SK-N-SH (cell line): ENCODE measurements around the gene FLYWCH1. TPM values are rescaled to one million over a fixed set of nuclear protein-coding genes. Genes with fewer than 3 reads are reported as not detected.

Experiments used
- CTCF ChIA-PET: fragments of 300-600, 350-600 bp; formaldehyde crosslinking; extraction: SDS; loops from one replicate; lab custom pipeline; 2021; lab: Yijun Ruan, JAX
- POLR2A ChIA-PET: fragments of 350-600 bp; sonication (Branson Sonifier 250); formaldehyde crosslinking; extraction: SDS; loops from one replicate; lab custom pipeline; 2020; ENCODE audit warnings: antibody characterized with exemption, inconsistent platforms; lab: Yijun Ruan, JAX
- DNase-seq: peaks from one replicate; pipeline ENCODE4 v3.0.0; 2012
- H2AFZ ChIP-seq: fragments of 200-600 bp; sonication (generic); 2 replicates; pipeline ENCODE4 v1.8.1; 2016; ENCODE audit warnings: antibody characterized with exemption, mild to moderate bottlenecking, low read depth
- H3F3A ChIP-seq: fragments of 200-600 bp; sonication (generic); replicated peaks from 2 replicates; pipeline ENCODE3; 2016; ENCODE audit warnings: antibody characterized with exemption, mild to moderate bottlenecking; ENCODE audit not compliant: insufficient read depth
- H3K27ac ChIP-seq, 2 experiments: fragments of 200-500 bp in 1 of 2; fragments of 200-600 bp in 1 of 2; sonication (Bioruptor generic) in 1 of 2; sonication (generic), shearing (Covaris generic) in 1 of 2; 2 replicates each; pipeline versions ENCODE4 v1.5.1 to v1.6.1; 2014 to 2016; ENCODE audit warnings: low read depth in 2 of 2, inconsistent platforms in 1 of 2, low read length in 1 of 2, mild to moderate bottlenecking in 1 of 2, mixed read lengths in 1 of 2
- H3K27me3 ChIP-seq: fragments of 200-600 bp; sonication (generic), shearing (Covaris generic); 2 replicates; pipeline ENCODE4 v1.6.1; 2016; ENCODE audit warnings: mixed run types; ENCODE audit not compliant: insufficient read depth
- H3K36me3 ChIP-seq, 2 experiments: fragments of 200-500 bp in 1 of 2; fragments of 200-600 bp in 1 of 2; sonication (Bioruptor generic) in 1 of 2; sonication (generic) in 1 of 2; replicated peaks in 1 of 2; 2 replicates each; pipeline versions ENCODE3 to v1.5.1; 2014 to 2016; ENCODE audit warnings: low read length in 1 of 2, mild to moderate bottlenecking in 1 of 2; ENCODE audit not compliant: insufficient read depth in 2 of 2, control insufficient read depth in 1 of 2
- H3K4me1 ChIP-seq, 2 experiments: fragments of 200-500 bp in 1 of 2; fragments of 200-600 bp in 1 of 2; sonication (Bioruptor generic) in 1 of 2; sonication (generic), shearing (Covaris generic) in 1 of 2; 2 replicates each; pipeline versions ENCODE4 v1.5.1 to v1.6.1; 2014 to 2016; ENCODE audit warnings: low read depth in 1 of 2, low read length in 1 of 2, mixed run types in 1 of 2; ENCODE audit not compliant: insufficient read depth in 2 of 2, control insufficient read depth in 1 of 2
- H3K4me2 ChIP-seq: fragments of 200-600 bp; sonication (generic), shearing (Covaris generic); 2 replicates; pipeline ENCODE4 v1.6.1; 2017; ENCODE audit warnings: mixed run types
- H3K4me3 ChIP-seq, 2 experiments: fragments of 200-500 bp in 1 of 2; fragments of 200-600 bp in 1 of 2; sonication (Bioruptor generic) in 1 of 2; sonication (generic), shearing (Covaris generic) in 1 of 2; 2 replicates each; pipeline versions ENCODE4 v1.5.1 to v1.8.1; 2014 to 2016; ENCODE audit warnings: low read depth in 2 of 2, inconsistent platforms in 1 of 2, low read length in 1 of 2, mild to moderate bottlenecking in 1 of 2, mixed read lengths in 1 of 2, moderate library complexity in 1 of 2
- H3K79me2 ChIP-seq: fragments of 200-600 bp; sonication (generic); 2 replicates; pipeline ENCODE4 v1.8.1; 2017; ENCODE audit warnings: mild to moderate bottlenecking; ENCODE audit not compliant: insufficient read depth
- H3K9ac ChIP-seq: fragments of 200-600 bp; sonication (generic); 2 replicates; pipeline ENCODE4 v1.6.1; 2017; ENCODE audit warnings: mixed run types
- H3K9me2 ChIP-seq: fragments of 200-600 bp; sonication (generic); 2 replicates; pipeline ENCODE4 v1.6.1; 2017; ENCODE audit warnings: mixed run types
- H3K9me3 ChIP-seq: fragments of 200-600 bp; sonication (generic); 2 replicates; pipeline ENCODE4 v1.6.1; 2017; ENCODE audit warnings: mixed run types, mild to moderate bottlenecking, moderate library complexity
- H4K20me1 ChIP-seq: fragments of 200-600 bp; sonication (generic); 2 replicates; pipeline ENCODE4 v1.6.1; 2017; ENCODE audit warnings: mild to moderate bottlenecking, mixed run types; ENCODE audit not compliant: insufficient read depth
- CTCF ChIP-seq: fragments of 200-600 bp; sonication (generic); IDR thresholded peaks from 2 replicates; pipeline ENCODE4 v1.6.1; 2017; ENCODE audit warnings: antibody characterized with exemption, mild to moderate bottlenecking, moderate library complexity
- FOXM1 ChIP-seq: IDR thresholded peaks from 2 replicates; pipeline ENCODE4 v1.4.0; 2012; ENCODE audit warnings: low read depth, mild to moderate bottlenecking
- MAX ChIP-seq: IDR thresholded peaks from 2 replicates; pipeline ENCODE4 v1.4.0; 2012; ENCODE audit warnings: low read depth
- POLR2AphosphoS5 ChIP-seq: IDR thresholded peaks from 2 replicates; pipeline ENCODE4 v1.6.1; 2012; ENCODE audit warnings: low read depth, low read length
- RAD21 ChIP-seq: IDR thresholded peaks from 2 replicates; pipeline ENCODE4 v1.6.1; 2012; ENCODE audit warnings: mild to moderate bottlenecking, low read length
- REST ChIP-seq: IDR thresholded peaks from 2 replicates; pipeline ENCODE4 v1.6.1; 2012; ENCODE audit warnings: mild to moderate bottlenecking, low read depth, low read length, moderate library complexity
- USF1 ChIP-seq: IDR thresholded peaks from 2 replicates; pipeline ENCODE4 v1.4.0; 2012; ENCODE audit warnings: low read depth, borderline replicate concordance
- ZBTB33 ChIP-seq: IDR thresholded peaks from 2 replicates; pipeline ENCODE4 v1.4.0; 2012; ENCODE audit warnings: low read depth, borderline replicate concordance
- WGBS: methylation state at CpG from one replicate; pipeline ENCODE4 v1.1.6; 2017; ENCODE audit warnings: low lambda C conversion rate; 5-methylcytosine and 5-hydroxymethylcytosine counted together
- polyA plus RNA-seq, 3 experiments: library from polyadenylated mRNA; depleted of rRNA; stranded (reverse); fragments of >200 nt; gene quantifications; 2 replicates each; pipeline ENCODE4 v1.2.3, GENCODE V29; 2012

Gene FLYWCH1
- polyA plus RNA-seq, 1 of the 3 experiments (the other 2 are of a cell fraction) = 30.1 TPM

- Histone ChIP-seq H3K27me3 (no peaks in the 10 kb centered on the region), H3F3A (no peaks in the 10 kb centered on the region), H3K9ac (no peak overlapping the region), H3K9me2 (no peaks in the 10 kb centered on the region), H3K79me2 (peaks cover 11% of the 10 kb centered on the region), H3K27ac (no peak overlapping the region), H4K20me1 (no peaks in the 10 kb centered on the region), H3K36me3 (peaks cover 0 to 9% of the 10 kb centered on the region in 2 experiments), H3K4me1 (no peaks in the 10 kb centered on the region; a peak in 1 of 4 replicates), H3K4me3 (no peak overlapping the region), H3K9me3 (no peaks in the 10 kb centered on the region), H3K4me2 (no peak overlapping the region)
- WGBS = 86% methylated on average over 21 of the region's 31 CpGs
- POLR2A ChIA-PET = no interaction called here
- DNase-seq = no peak
- TF ChIP-seq POLR2AphosphoS5 (no peak), USF1 (no peak), REST (no peak), CTCF (peak; percentile 7; the same call in 1 of the 2 replicates), ZBTB33 (no peak)
- TF ChIP-seq, all 33 proteins: peak for 1
- CTCF ChIA-PET = interaction anchor here (1.4 kb wide), 1 partner anchor 9 kb away, joined by 5 read pairs; no protein-coding TSS in a partner anchor
- H2AFZ ChIP-seq = no peak overlapping the region
These were observed 17.5 kb upstream of the FLYWCH1 start for GRCh38 chr16:2894231-2894630.

- 23% methylated on average over 3 of the region's 4 CpGs for WGBS
These were observed 15.9 kb upstream of the FLYWCH1 start for GRCh38 chr16:2895813-2896212.

More at GRCh38 chr16:2895813-2896212, 15.9 kb upstream of the FLYWCH1 start:
- Histone ChIP-seq H3K9me3 (no peaks in the 10 kb centered on the region), H3K79me2 (peaks cover 3% of the 10 kb centered on the region), H2AFZ (no peak overlapping the region), H3K27me3 (no peaks in the 10 kb centered on the region), H3K36me3 (peaks cover 0 to 12% of the 10 kb centered on the region in 2 experiments), H3K27ac (no peak overlapping the region; a peak in 1 of 4 replicates), H3K9ac (no peak overlapping the region), H3F3A (no peaks in the 10 kb centered on the region), H4K20me1 (no peaks in the 10 kb centered on the region), H3K4me3 (no peak overlapping the region), H3K4me2 (no peak overlapping the region), H3K4me1 (no peaks in the 10 kb centered on the region; a peak in 1 of 4 replicates), H3K9me2 (no peaks in the 10 kb centered on the region)
- CTCF ChIA-PET = interaction anchor here (1.4 kb wide), 1 partner anchor 8 kb away, joined by 5 read pairs; no protein-coding TSS in a partner anchor
- no peak for DNase-seq
- peak; percentile 73 for TF ChIP-seq MAX
- no peak for TF ChIP-seq FOXM1
- TF ChIP-seq RAD21 = no peak
- POLR2A ChIA-PET = no interaction called here
